ENCODE results near the gene SLC15A2. TPM values are rescaled to one million over a fixed set of nuclear protein-coding genes. Genes with fewer than 3 reads are reported as not detected.
"Not testable (repeated sequence)": the region's sequence is repeated elsewhere in the genome, so short reads cannot be mapped to it uniquely, and the experiment has no call there.

Gene SLC15A2, protein sequence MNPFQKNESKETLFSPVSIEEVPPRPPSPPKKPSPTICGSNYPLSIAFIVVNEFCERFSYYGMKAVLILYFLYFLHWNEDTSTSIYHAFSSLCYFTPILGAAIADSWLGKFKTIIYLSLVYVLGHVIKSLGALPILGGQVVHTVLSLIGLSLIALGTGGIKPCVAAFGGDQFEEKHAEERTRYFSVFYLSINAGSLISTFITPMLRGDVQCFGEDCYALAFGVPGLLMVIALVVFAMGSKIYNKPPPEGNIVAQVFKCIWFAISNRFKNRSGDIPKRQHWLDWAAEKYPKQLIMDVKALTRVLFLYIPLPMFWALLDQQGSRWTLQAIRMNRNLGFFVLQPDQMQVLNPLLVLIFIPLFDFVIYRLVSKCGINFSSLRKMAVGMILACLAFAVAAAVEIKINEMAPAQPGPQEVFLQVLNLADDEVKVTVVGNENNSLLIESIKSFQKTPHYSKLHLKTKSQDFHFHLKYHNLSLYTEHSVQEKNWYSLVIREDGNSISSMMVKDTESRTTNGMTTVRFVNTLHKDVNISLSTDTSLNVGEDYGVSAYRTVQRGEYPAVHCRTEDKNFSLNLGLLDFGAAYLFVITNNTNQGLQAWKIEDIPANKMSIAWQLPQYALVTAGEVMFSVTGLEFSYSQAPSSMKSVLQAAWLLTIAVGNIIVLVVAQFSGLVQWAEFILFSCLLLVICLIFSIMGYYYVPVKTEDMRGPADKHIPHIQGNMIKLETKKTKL
- under 1 TPM in 5 of 6 experiments, not detected in 1; 0.09 to 0.35 (median 0.14) TPM for total RNA-seq (2021; fragmentation: NEBNext Ultra II Directional; extraction: Animal tissue kit (Norgen Biotek cat#: 25700))
- long read RNA-seq, result 0 reads

DNA sequence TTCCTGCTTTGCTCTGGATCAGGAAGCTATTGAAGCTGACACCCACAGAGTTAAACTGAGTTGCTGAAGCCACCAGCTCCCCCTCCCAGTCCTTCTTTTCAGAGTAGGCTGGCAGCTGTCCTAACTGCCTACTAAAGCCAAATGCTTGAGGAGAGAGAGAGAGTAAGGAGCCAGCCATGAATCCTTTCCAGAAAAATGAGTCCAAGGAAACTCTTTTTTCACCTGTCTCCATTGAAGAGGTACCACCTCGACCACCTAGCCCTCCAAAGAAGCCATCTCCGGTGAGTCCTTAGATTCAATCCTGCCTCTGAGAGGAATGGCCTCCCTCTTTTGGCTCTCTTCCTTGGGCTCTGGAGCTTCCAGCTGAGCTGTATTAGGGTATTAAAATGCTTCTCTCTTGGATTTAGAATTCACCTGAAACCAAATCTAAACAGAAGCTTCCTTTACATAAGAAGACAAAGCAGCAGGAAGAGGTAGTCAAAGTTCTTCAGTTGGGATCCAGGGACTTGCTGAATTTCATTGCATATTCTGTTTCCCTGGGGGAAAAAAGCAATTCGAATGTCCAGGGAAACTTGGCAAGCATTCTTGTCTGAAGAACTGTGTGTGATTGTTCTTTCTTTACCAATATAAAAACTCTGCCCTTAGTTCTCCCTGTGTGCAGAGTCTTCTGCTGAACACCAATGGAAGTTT, at the start of gene SLC15A2:
Gene SLC15A2, plus strand, starts transcription at position 101 of the 690 bp plus-strand sequence. Its CDS starts 76 bp downstream, at position 177.
- Mint-ChIP-seq H3K4me3 (no peak within 1 kb of the TSS), H3K4me1 (ENCODE audit: low read depth) (no peaks in the 10 kb centered on the region), H3K36me3 (ENCODE audit: low read depth) (no peaks in the 10 kb centered on the region), H3K9me3 (no peaks in the 10 kb centered on the region), H3K27ac (no peak within 1 kb of the TSS), H3K27me3 (ENCODE audit: insufficient read depth) (peaks cover 2% of the 10 kb centered on the region)
- DNase-seq, result no peak
- TF ChIP-seq CTCF (IDR thresholded peaks at IDR 0.05), result no peak

DNA sequence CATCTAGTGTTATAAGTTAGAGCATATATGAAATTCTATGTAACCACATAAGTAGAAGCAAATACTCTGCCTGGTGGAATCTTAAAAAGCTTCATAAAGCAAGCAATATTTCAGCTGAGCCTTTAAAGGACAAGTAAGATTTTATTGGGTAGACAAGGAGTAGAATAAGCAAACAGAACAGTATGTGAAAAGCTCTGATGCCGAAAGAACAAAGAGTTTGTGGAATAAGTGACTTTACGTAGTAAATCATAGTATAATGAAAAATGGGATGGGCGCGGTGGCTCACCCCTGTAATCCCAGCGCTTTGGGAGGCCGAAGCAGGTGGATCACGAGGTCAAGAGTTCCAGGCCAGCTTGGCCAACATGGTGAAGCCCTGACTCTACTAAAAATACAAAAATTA, 49.3 kb upstream of the SLC15A2 start:
- no peak overlapping the region for H3K27ac Mint-ChIP-seq
- TF ChIP-seq CTCF (IDR thresholded peaks at IDR 0.05), result no peak
- no peaks in the 10 kb centered on the region for H3K4me1 Mint-ChIP-seq (ENCODE audit: low read depth)
- H3K9me3 Mint-ChIP-seq, result no peaks in the 10 kb centered on the region
- no peaks in the 10 kb centered on the region for H3K27me3 Mint-ChIP-seq (ENCODE audit: insufficient read depth)
- H3K36me3 Mint-ChIP-seq (ENCODE audit: low read depth), result no peaks in the 10 kb centered on the region
- no peak overlapping the region for H3K4me3 Mint-ChIP-seq
- no peak for DNase-seq

DNA sequence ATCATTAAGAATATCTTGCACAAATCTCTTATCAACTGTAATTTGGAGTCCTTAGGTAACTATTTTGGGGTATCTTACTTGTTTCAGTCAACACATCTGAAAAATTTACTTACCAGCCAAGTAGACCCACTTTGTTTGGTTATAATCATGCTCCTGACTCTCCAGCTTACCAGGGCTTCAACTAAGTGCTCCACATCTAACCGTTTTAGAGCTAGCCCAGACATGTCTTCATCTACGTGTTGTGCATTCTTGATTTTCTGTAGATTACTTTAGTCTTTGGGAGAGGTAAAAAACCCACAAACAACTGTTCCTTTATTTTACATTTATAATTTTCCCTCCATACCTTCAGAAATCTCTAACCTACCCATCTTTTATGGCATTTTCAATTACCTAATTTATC, 41.9 kb upstream of the SLC15A2 start:
- DNase-seq, result no peak
- no peaks in the 10 kb centered on the region for H3K4me1 Mint-ChIP-seq (ENCODE audit: low read depth)
- H3K27me3 Mint-ChIP-seq (ENCODE audit: insufficient read depth), result no peaks in the 10 kb centered on the region
- no peaks in the 10 kb centered on the region for H3K36me3 Mint-ChIP-seq (ENCODE audit: low read depth)
- H3K4me3 Mint-ChIP-seq, result no peak overlapping the region
- no peak overlapping the region for H3K27ac Mint-ChIP-seq
- TF ChIP-seq CTCF (IDR thresholded peaks at IDR 0.05), result no peak
- H3K9me3 Mint-ChIP-seq, result no peaks in the 10 kb centered on the region

DNA sequence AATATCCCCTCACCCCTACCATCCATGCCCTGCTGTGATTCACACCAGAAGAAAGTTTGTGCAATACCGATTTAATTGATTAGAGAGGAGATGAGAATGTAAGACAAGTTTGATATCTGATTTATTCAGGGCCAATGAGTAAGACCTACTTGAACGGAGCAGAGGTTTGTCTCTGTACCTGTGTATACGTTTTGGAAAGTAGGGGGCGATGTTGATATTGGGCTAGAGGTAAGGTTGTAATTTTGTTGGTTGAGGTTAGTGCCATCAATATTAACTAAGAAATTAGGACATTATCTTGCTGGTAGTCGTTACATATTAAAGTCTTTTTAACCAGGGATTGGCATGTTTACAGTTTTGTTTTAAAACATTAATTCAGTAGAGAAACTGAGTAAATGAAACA, 38.6 kb upstream of the SLC15A2 start:
- H3K4me1 Mint-ChIP-seq (ENCODE audit: low read depth), result no peaks in the 10 kb centered on the region
- H3K27me3 Mint-ChIP-seq (ENCODE audit: insufficient read depth), result no peaks in the 10 kb centered on the region
- no peaks in the 10 kb centered on the region for H3K36me3 Mint-ChIP-seq (ENCODE audit: low read depth)
- H3K4me3 Mint-ChIP-seq, result no peak overlapping the region
- peak; percentile 46 for TF ChIP-seq CTCF (IDR thresholded peaks at IDR 0.05)
- DNase-seq, result no peak
- H3K9me3 Mint-ChIP-seq, result no peaks in the 10 kb centered on the region
- H3K27ac Mint-ChIP-seq, result no peak overlapping the region

DNA sequence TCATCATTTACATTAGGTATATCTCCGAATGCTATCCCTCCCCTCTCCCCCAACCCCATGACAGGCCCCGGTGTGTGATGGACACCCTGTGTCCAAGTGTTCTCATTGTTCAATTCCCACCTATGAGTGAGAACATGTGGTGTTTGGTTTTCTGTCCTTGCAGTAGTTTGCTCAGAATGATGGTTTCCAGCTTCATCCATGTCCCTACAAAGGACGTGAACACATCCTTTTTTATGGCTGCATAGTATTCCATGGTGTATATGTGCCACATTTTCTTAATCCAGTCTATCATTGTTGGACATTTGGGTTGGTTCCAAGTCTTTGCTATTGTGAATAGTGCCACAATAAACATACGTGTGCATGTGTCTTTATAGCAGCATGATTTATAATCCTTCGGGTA, 36.4 kb upstream of the SLC15A2 start:
- not testable (repeated sequence) for H3K4me1 Mint-ChIP-seq (ENCODE audit: low read depth); H3K36me3 Mint-ChIP-seq (ENCODE audit: low read depth); H3K4me3 Mint-ChIP-seq; H3K9me3 Mint-ChIP-seq; DNase-seq; H3K27me3 Mint-ChIP-seq (ENCODE audit: insufficient read depth); H3K27ac Mint-ChIP-seq

GRCh38 chr3:121863247-121863646, 31.0 kb upstream of the SLC15A2 start:
- not testable (repeated sequence) for H3K27ac Mint-ChIP-seq; H3K9me3 Mint-ChIP-seq; H3K27me3 Mint-ChIP-seq (ENCODE audit: insufficient read depth); H3K36me3 Mint-ChIP-seq (ENCODE audit: low read depth); H3K4me1 Mint-ChIP-seq (ENCODE audit: low read depth); DNase-seq; H3K4me3 Mint-ChIP-seq
